Muscle layer of duodenum (tissue), 2 donors: ENCODE data around the gene LIN54.

Experiments used
- H3K27ac ChIP-seq: one replicate; pipeline ENCODE4 v1.7.0; 2013; ENCODE audit warnings: mild to moderate bottlenecking, low read length
- H3K27me3 ChIP-seq: one replicate; pipeline ENCODE4 v1.7.0; 2013; ENCODE audit warnings: low read depth, mild to moderate bottlenecking, control low read depth, low read length
- H3K36me3 ChIP-seq, 2 donors: one replicate each; pipeline ENCODE4 v1.7.0; 2013; ENCODE audit warnings: low read length in 2 of 2, control low read depth in 1 of 2, mild to moderate bottlenecking in 1 of 2; ENCODE audit not compliant: insufficient read depth in 2 of 2, control insufficient read depth in 1 of 2
- H3K4me1 ChIP-seq, 2 donors: one replicate each; pipeline ENCODE4 v1.7.0; 2013; ENCODE audit warnings: low read length in 2 of 2, mild to moderate bottlenecking in 2 of 2, control low read depth in 1 of 2, moderate library complexity in 1 of 2; ENCODE audit not compliant: insufficient read depth in 2 of 2, control insufficient read depth in 1 of 2
- H3K4me3 ChIP-seq, 2 donors: one replicate each; pipeline ENCODE4 v1.7.0; 2013; ENCODE audit warnings: low read length in 2 of 2, low read depth in 1 of 2, mild to moderate bottlenecking in 1 of 2
- H3K9me3 ChIP-seq, 2 donors: one replicate each; pipeline ENCODE4 v1.7.0; 2013; ENCODE audit warnings: low read length in 2 of 2, control low read depth in 1 of 2, mild to moderate bottlenecking in 1 of 2; ENCODE audit not compliant: control insufficient read depth in 1 of 2
- donor health status: healthy.

Gene LIN54

DNA sequence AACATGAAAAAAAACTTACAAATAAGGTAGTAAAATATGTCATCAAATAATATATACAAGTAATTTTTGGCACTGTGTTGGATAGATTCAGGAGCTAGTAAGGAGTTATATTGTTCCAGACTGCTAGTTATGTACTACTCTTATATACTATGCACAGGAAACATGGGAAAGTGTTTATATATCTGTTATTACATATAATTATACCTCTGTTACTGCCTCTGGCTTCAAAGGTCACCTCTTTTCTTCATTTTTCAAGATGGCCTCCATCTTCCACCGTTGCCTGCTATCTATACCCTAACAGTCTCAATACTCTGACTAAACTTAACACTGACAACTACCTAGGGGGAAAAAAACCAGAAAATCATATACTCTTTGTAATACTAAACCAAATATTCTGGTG lies 29.5 kb downstream of the LIN54 start:
- no peaks in the 10 kb centered on the region for H3K27me3 ChIP-seq
- no peaks in the 10 kb centered on the region for H3K4me1 ChIP-seq
- no peak overlapping the region for H3K27ac ChIP-seq
- no peaks in the 10 kb centered on the region for H3K9me3 ChIP-seq
- H3K36me3 ChIP-seq: no peaks in the 10 kb centered on the region
- H3K4me3 ChIP-seq: no peak overlapping the region

DNA sequence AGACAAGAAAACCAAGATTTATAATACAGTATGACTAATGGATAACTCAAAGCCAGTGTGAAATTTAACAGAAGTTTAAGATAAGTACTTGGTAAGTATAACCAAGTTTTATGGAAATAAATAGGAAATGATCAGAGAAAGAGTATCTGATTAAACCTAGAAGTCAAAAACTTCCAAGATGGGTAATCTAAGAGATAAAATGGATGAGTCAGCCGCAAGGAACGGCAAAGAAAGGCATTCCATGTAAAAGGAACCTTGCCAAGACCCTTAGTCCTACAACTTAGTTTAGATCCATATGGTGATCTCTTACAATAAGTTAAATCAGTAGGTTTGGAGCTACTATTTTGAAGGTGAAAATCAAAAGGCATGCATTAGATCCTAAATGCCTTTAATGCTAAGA lies 34.8 kb downstream of the LIN54 start:
- no peak overlapping the region for H3K4me3 ChIP-seq
- H3K27me3 ChIP-seq: no peaks in the 10 kb centered on the region
- no peaks in the 10 kb centered on the region for H3K4me1 ChIP-seq
- H3K36me3 ChIP-seq: peaks cover 0 to 6% of the 10 kb centered on the region in 2 donors
- no peaks in the 10 kb centered on the region for H3K9me3 ChIP-seq
- H3K27ac ChIP-seq: no peak overlapping the region

DNA sequence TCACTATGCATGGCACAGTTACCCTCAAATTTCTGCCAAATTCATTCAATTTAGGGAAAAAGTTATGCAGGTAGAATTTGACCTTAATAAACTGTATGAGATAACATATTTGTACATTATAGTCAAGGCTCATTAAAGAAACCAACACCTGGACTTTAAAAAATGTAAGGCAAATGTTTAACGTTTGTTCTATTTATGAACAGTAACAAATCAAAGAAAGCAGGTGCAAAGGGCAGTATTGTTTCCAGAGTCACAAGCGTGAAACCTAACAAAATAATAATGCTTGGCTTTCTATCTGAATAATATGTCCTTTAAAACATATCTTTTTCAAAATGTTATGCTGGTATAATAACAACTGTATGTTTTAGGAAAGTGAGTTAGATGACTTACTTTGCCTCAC lies 41.2 kb downstream of the LIN54 start:
- no peaks in the 10 kb centered on the region for H3K4me1 ChIP-seq
- H3K9me3 ChIP-seq: no peaks in the 10 kb centered on the region
- H3K36me3 ChIP-seq: peaks cover 16 to 30% of the 10 kb centered on the region in 2 donors
- no peaks in the 10 kb centered on the region for H3K27me3 ChIP-seq
- H3K4me3 ChIP-seq: no peak overlapping the region
- H3K27ac ChIP-seq: no peak overlapping the region

DNA sequence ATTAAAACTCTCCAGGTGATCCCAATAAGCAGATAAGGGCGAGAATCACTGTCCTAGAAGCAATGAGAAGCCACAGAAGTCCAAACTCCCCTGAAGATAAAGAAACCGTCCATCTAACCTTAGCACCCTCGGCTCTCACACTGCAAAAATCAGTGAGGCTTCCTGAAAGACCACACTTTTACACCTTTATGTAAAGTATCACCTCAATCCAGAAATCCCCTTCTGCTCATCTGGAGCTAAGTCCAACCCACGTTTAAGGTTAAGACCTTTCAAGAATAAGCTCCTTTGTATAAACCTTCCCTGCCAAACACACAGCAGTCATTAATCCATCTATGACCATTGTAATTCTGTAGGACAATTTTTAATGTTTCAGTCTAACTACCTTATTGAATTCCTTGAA lies 41.7 kb downstream of the LIN54 start:
- no peaks in the 10 kb centered on the region for H3K27me3 ChIP-seq
- peaks cover 16 to 30% of the 10 kb centered on the region in 2 donors for H3K36me3 ChIP-seq
- H3K27ac ChIP-seq: no peak overlapping the region
- no peaks in the 10 kb centered on the region for H3K9me3 ChIP-seq
- no peak overlapping the region for H3K4me3 ChIP-seq
- H3K4me1 ChIP-seq: no peaks in the 10 kb centered on the region

DNA sequence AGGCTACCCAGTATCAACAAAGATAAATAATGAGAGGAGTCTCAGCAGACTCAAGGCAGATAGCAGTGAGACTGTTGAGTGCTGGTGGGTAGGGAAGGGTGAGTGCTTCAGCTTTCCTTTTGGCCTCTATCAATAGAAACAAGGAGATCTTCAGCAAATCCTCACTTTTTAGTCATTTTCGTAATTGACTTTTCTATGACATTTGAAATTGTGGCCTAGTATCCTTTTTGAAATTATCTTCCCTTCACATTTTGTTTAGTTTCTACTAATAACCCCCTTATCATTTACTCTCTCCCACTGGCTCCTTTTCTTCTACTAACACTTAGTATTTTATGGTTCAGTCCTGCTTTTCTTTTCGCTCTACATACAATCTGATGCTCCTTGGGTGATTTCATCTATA lies 44.9 kb downstream of the LIN54 start:
- Histone ChIP-seq H3K4me1 (no peaks in the 10 kb centered on the region), H3K27me3 (no peaks in the 10 kb centered on the region), H3K9me3 (no peaks in the 10 kb centered on the region), H3K27ac (no peak overlapping the region), H3K4me3 (no peak overlapping the region), H3K36me3 (peaks cover 16 to 34% of the 10 kb centered on the region in 2 donors)

DNA sequence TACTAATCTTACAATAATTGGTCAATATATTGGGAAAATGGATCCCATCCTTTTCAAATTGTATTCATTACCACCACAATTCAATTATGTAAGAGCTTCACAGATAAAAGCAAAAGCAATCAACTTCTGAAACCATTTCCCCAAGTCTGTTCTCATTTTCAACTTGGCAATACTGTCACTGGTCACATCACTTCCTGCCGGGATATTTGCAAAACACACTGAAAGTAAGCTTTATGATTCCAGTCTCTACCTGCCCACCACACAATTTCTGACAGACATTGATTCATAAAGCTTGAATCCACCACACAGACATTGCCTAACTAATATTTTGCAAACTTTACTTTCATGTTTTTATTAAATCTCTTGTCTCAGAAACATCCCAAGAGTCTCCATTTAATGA lies 53.6 kb downstream of the LIN54 start:
- H3K9me3 ChIP-seq: no peaks in the 10 kb centered on the region
- H3K27me3 ChIP-seq: no peaks in the 10 kb centered on the region
- H3K27ac ChIP-seq: no peak overlapping the region
- H3K4me3 ChIP-seq: no peak overlapping the region
- peaks cover 0 to 11% of the 10 kb centered on the region in 2 donors for H3K36me3 ChIP-seq
- no peaks in the 10 kb centered on the region for H3K4me1 ChIP-seq

DNA sequence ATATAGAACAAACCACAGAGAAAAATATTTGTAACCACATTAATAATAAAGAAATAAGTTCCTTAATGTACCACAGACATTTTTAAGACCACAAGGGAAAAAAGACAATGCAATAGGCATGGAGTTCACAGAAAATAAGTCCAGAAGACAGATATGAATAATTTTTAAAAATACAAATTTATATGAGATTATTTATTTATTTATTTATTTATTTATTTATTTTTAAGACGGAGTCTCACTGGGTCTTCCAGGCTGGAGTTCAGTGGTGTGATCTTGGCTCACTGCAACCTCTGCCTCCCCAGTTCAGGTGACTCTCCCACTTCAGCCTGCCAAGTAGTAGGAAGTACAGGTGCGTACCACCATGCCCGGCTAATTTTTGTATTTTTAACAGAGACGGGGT lies 56.4 kb downstream of the LIN54 start:
- Histone ChIP-seq H3K4me1 (no peaks in the 10 kb centered on the region), H3K27me3 (no peaks in the 10 kb centered on the region), H3K4me3 (no peak overlapping the region), H3K36me3 (peaks cover 0 to 4% of the 10 kb centered on the region in 2 donors), H3K27ac (no peak overlapping the region), H3K9me3 (no peaks in the 10 kb centered on the region)

DNA sequence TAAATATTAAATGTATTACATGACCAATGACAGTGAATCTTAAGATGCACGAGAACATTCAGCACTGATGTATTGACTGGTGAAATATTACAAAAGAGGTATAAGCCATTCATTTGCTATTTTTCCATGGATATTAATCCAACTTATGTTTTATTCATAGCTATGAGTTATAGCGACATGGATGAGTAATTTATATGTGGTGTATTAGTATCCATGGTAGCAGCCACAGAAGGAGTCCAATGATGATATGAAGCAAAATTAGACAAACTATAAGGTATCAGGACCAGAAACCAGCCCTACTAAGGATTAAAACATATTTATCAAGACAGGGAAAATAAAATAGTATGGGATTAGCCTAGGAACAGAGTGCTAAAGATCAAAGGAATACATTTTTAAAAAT lies 59.4 kb downstream of the LIN54 start:
- no peaks in the 10 kb centered on the region for H3K9me3 ChIP-seq
- peaks cover 0 to 4% of the 10 kb centered on the region in 2 donors for H3K36me3 ChIP-seq
- H3K4me1 ChIP-seq: no peaks in the 10 kb centered on the region
- no peaks in the 10 kb centered on the region for H3K27me3 ChIP-seq
- no peak overlapping the region for H3K4me3 ChIP-seq
- no peak overlapping the region for H3K27ac ChIP-seq

DNA sequence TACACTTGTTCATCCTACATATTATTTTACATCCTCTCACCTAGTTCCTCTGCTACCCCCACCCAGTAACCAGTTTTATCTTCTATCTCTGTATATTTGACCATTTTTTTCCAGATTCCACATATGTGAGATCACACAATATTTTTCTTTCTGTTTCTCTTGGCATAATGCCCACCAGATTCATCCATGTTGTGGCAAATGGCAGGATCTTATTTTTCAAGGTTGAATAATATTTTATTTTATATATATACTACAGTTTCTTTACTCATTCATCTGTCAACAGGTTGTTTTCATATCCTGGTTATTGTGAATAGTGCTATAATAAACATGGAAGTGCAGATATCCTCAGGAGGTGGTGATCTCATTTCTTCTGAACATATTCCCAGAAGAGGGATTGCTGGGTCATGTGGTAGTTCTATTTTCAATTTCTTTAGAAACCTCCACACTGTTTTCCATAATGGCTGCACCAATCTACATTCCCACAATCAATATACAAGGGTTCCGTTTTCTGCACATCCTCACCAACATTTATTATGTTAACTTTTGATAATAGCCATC lies 61.9 kb downstream of the LIN54 start:
- H3K9me3 ChIP-seq: no peaks in the 10 kb centered on the region
- H3K27me3 ChIP-seq: no peaks in the 10 kb centered on the region
- H3K4me1 ChIP-seq: no peaks in the 10 kb centered on the region
- peaks cover 0 to 7% of the 10 kb centered on the region in 2 donors for H3K36me3 ChIP-seq
- H3K27ac ChIP-seq: no peak overlapping the region
- no peak overlapping the region for H3K4me3 ChIP-seq

DNA sequence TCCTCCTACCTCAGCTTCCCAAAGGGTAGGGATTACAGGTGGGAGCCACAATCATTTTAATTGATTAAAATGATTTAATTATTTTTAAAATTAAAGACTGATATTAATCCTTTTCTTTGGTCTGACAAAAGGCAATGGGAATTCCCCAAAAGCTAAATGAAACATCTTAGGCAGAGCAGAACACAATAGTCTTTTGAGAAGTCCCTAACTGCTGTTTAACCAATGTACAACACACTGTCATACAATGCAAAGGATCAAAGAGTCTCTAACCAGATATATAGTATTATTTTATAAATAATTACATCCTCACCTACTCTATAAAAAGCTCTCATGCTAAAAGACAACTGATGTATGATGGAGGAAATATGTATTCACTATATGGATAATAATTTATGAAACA lies 63.1 kb downstream of the LIN54 start:
- H3K4me3 ChIP-seq: no peak overlapping the region
- H3K27ac ChIP-seq: no peak overlapping the region
- peaks cover 0 to 5% of the 10 kb centered on the region in 2 donors for H3K36me3 ChIP-seq
- no peaks in the 10 kb centered on the region for H3K9me3 ChIP-seq
- H3K4me1 ChIP-seq: no peaks in the 10 kb centered on the region
- H3K27me3 ChIP-seq: no peaks in the 10 kb centered on the region

DNA sequence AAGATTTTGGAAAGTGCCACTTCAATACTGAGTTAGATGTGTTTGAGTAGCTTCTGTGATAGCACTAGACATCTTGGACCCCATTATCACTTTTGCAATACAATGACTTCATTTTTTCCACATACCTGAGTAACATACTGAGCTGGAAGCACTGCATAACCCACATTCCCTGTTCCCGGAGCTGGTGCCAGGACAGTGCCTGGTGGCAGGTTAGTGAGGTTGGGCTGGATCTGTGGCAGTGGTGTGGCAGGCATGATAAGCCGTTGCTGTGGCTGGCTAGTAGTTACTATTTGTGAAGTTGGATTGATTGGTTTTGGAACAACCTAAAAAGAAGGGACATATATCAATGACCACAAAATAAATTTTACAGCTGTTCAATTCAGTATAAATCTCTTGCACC lies 71.2 kb downstream of the LIN54 start:
- Histone ChIP-seq H3K27ac (no peak overlapping the region), H3K4me3 (no peak overlapping the region), H3K4me1 (no peaks in the 10 kb centered on the region), H3K9me3 (no peaks in the 10 kb centered on the region), H3K27me3 (no peaks in the 10 kb centered on the region), H3K36me3 (peaks cover 24 to 37% of the 10 kb centered on the region in 2 donors)

DNA sequence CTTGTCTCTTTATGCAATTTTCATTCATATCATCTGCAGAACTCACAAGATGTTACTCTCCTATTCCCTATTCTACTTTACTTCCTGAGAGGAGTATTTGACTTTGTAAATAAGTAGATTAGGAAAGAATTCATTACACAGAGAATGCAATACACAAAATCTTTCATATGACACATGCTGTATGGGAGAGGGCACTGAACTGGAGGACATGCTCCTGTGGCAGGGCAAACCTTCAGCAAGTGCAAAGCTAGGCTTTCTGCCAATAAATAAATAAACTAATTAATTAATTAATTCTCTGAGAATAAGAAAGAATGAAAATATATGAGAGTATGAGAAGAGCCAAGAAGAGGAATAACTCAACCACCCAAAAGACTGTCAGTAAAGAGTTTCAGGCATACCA lies 76.2 kb downstream of the LIN54 start:
- peaks cover 26 to 41% of the 10 kb centered on the region in 2 donors for H3K36me3 ChIP-seq
- no peaks in the 10 kb centered on the region for H3K9me3 ChIP-seq

More for the DNA sequence above, 76.2 kb downstream of the LIN54 start:
- no peaks in the 10 kb centered on the region for H3K27me3 ChIP-seq
- H3K27ac ChIP-seq: no peak overlapping the region
- no peaks in the 10 kb centered on the region for H3K4me1 ChIP-seq
- H3K4me3 ChIP-seq: no peak overlapping the region
